ENCODE measurements around the gene MC3R.

Gene MC3R

GRCh38 chr20:56249244-56249955 lies 868 bp downstream of the MC3R start:
- no peak for DNase-seq (ENCODE audit: low read depth in 2 of 2, low spot score in 1 of 2)

GRCh38 chr20:56249956-56250355 lies 1.4 kb downstream of the MC3R start:
- no peak for DNase-seq (ENCODE audit: low read depth in 2 of 2, low spot score in 1 of 2)

- DNase-seq (ENCODE audit: low read depth in 2 of 2, low spot score in 1 of 2) = no peak
These were observed 9.1 kb downstream of the MC3R start for GRCh38 chr20:56257604-56258003.

GRCh38 chr20:56259948-56260347 lies 11.4 kb downstream of the MC3R start:
- DNase-seq (ENCODE audit: low read depth in 2 of 2, low spot score in 1 of 2) = no peak

GRCh38 chr20:56268536-56268935 lies 20.0 kb downstream of the MC3R start:
- no peak for DNase-seq (ENCODE audit: low read depth in 2 of 2, low spot score in 1 of 2)

GRCh38 chr20:56271974-56272373 lies 23.4 kb downstream of the MC3R start:
- no peak for DNase-seq (ENCODE audit: low read depth in 2 of 2, low spot score in 1 of 2)

GRCh38 chr20:56273491-56273890 lies 25.0 kb downstream of the MC3R start:
- DNase-seq (ENCODE audit: low read depth in 2 of 2, low spot score in 1 of 2) = no peak

GRCh38 chr20:56274156-56274555 lies 25.6 kb downstream of the MC3R start:
- DNase-seq (ENCODE audit: low read depth in 2 of 2, low spot score in 1 of 2) = no peak

GRCh38 chr20:56278196-56278595 lies 29.7 kb downstream of the MC3R start:
- DNase-seq (ENCODE audit: low read depth in 2 of 2, low spot score in 1 of 2) = no peak

- no peak for DNase-seq (ENCODE audit: low read depth in 2 of 2, low spot score in 1 of 2)
These were observed 37.0 kb downstream of the MC3R start for GRCh38 chr20:56285496-56285895.

- no peak for DNase-seq (ENCODE audit: low read depth in 2 of 2, low spot score in 1 of 2)
These were observed 41.1 kb downstream of the MC3R start for GRCh38 chr20:56289652-56290051.

GRCh38 chr20:56299362-56299761 lies 50.8 kb downstream of the MC3R start:
- DNase-seq (ENCODE audit: low read depth in 2 of 2, low spot score in 1 of 2) = no peak

Measured in stimulated activated CD8-positive, alpha-beta memory T cell treated with anti-CD3 and anti-CD28 coated beads, Interleukin-4, amount 100 ng/mL, for 1 hour (primary cell).